Measurements from ENCODE around the gene TMEM144. TPM values are rescaled to one million over a fixed set of nuclear protein-coding genes. Genes with fewer than 3 reads are reported as not detected.

TMEM144 gene
- total RNA-seq, 1 experiment from 2014 or later = 5.4 TPM

GRCh38 chr4:158253350-158253980 lies 43.2 kb downstream of the TMEM144 start:
- intact Hi-C loops (cut with micrococcal nuclease) = loop anchor here (1.0 to 5.0 kb wide), 2 partner anchors 261 to 569 kb away; no protein-coding TSS in a partner anchor
- peak; percentile 72 for DNase-seq
- Histone ChIP-seq H3K27me3 (ENCODE audit: low read length) (no peaks in the 10 kb centered on the region), H3K9me3 (ENCODE audit: low read length) (no peaks in the 10 kb centered on the region), H3K79me2 (ENCODE audit: low read length) (no peaks in the 10 kb centered on the region), H3K4me3 (ENCODE audit: low read length) (no peak overlapping the region), H3K36me3 (ENCODE audit: low read depth, low read length) (no peaks in the 10 kb centered on the region; the same call in 1 of the 2 replicates), H3F3A (ENCODE audit: low read length, unreplicated experiment) (no peaks in the 10 kb centered on the region), H3K4me2 (ENCODE audit: low read length) (no peak overlapping the region), H4K20me1 (ENCODE audit: low read length) (no peaks in the 10 kb centered on the region), H3K9ac (ENCODE audit: low read length) (no peak overlapping the region), H2AFZ (ENCODE audit: low read length) (no peak overlapping the region), H3K4me1 (ENCODE audit: insufficient read depth, low read length) (no peaks in the 10 kb centered on the region), H3K27ac (ENCODE audit: low read length) (no peak overlapping the region), H3K9me2 (replicated peaks; ENCODE audit: low read length) (no peaks in the 10 kb centered on the region)
- CTCF ChIA-PET = no interaction called here
- BruUV-seq (replicated peaks) = no TSS peak
- peak; percentile 74 for ATAC-seq
- TF ChIP-seq CTCF (conservative IDR thresholded peaks at IDR 0.05; ENCODE audit: low read depth, low read length) = peak; percentile 78
- no peak for TF ChIP-seq EZH2 (IDR thresholded peaks at IDR 0.05; ENCODE audit: low read length, unreplicated experiment)
- POLR2A ChIA-PET (ENCODE audit: unreplicated experiment) = no interaction called here

GRCh38 chr4:158254292-158254691 lies 44.0 kb downstream of the TMEM144 start:
- Histone ChIP-seq H3F3A (ENCODE audit: low read length, unreplicated experiment) (no peaks in the 10 kb centered on the region), H3K9me3 (ENCODE audit: low read length) (no peaks in the 10 kb centered on the region), H2AFZ (ENCODE audit: low read length) (no peak overlapping the region), H3K4me3 (ENCODE audit: low read length) (no peak overlapping the region), H3K27me3 (ENCODE audit: low read length) (no peaks in the 10 kb centered on the region), H3K27ac (ENCODE audit: low read length) (no peak overlapping the region), H3K4me2 (ENCODE audit: low read length) (no peak overlapping the region), H3K79me2 (ENCODE audit: low read length) (no peaks in the 10 kb centered on the region), H3K9ac (ENCODE audit: low read length) (no peak overlapping the region), H3K9me2 (replicated peaks; ENCODE audit: low read length) (no peaks in the 10 kb centered on the region), H3K36me3 (ENCODE audit: low read depth, low read length) (no peaks in the 10 kb centered on the region; the same call in 1 of the 2 replicates), H4K20me1 (ENCODE audit: low read length) (no peaks in the 10 kb centered on the region), H3K4me1 (ENCODE audit: insufficient read depth, low read length) (no peaks in the 10 kb centered on the region)
- no TSS peak for BruUV-seq (replicated peaks)
- intact Hi-C loops (cut with micrococcal nuclease) = loop anchor here (5.0 kb wide), 1 partner anchor 568 kb away; no protein-coding TSS in a partner anchor
- no peak for TF ChIP-seq CTCF (conservative IDR thresholded peaks at IDR 0.05; ENCODE audit: low read depth, low read length)
- no peak for TF ChIP-seq EZH2phosphoT487 (IDR thresholded peaks at IDR 0.05; ENCODE audit: borderline replicate concordance, low read length)
- no peak for TF ChIP-seq EZH2 (IDR thresholded peaks at IDR 0.05; ENCODE audit: low read length, unreplicated experiment)
- ATAC-seq (no peak), DNase-seq (no peak)
- ChIA-PET POLR2A (ENCODE audit: unreplicated experiment) (no interaction called here), CTCF (interaction anchor here (0.8 kb wide), 1 partner anchor 260 kb away, joined by 5 read pairs; no protein-coding TSS in a partner anchor)

- no peaks in the 10 kb centered on the region for H3K79me2 ChIP-seq (ENCODE audit: low read length)
- H3F3A ChIP-seq (ENCODE audit: low read length, unreplicated experiment) = no peaks in the 10 kb centered on the region
- no TSS peak for BruUV-seq (replicated peaks)
- H3K27me3 ChIP-seq (ENCODE audit: low read length) = no peaks in the 10 kb centered on the region
- peak; percentile 71 for TF ChIP-seq CTCF (conservative IDR thresholded peaks at IDR 0.05; ENCODE audit: low read depth, low read length)
- TF ChIP-seq EZH2 (IDR thresholded peaks at IDR 0.05; ENCODE audit: low read length, unreplicated experiment) = no peak
- no peak overlapping the region for H3K27ac ChIP-seq (ENCODE audit: low read length)
- no peak overlapping the region for H3K4me2 ChIP-seq (ENCODE audit: low read length)
- ATAC-seq (no peak), DNase-seq (peak; percentile 64)
- H3K4me1 ChIP-seq (ENCODE audit: insufficient read depth, low read length) = no peaks in the 10 kb centered on the region
- H3K4me3 ChIP-seq (ENCODE audit: low read length) = no peak overlapping the region
- no peaks in the 10 kb centered on the region for H4K20me1 ChIP-seq (ENCODE audit: low read length)
- intact Hi-C loops (cut with micrococcal nuclease) = loop anchor here (1.0 kb wide), 1 partner anchor 63 kb away; no protein-coding TSS in a partner anchor
- no peak overlapping the region for H2AFZ ChIP-seq (ENCODE audit: low read length)
- H3K9me2 ChIP-seq (replicated peaks; ENCODE audit: low read length) = no peaks in the 10 kb centered on the region
- H3K9ac ChIP-seq (ENCODE audit: low read length) = no peak overlapping the region
- H3K36me3 ChIP-seq (ENCODE audit: low read depth, low read length) = no peaks in the 10 kb centered on the region; the same call in 1 of the 2 replicates
- POLR2A ChIA-PET (ENCODE audit: unreplicated experiment) = no interaction called here
- CTCF ChIA-PET = no interaction called here
- no peaks in the 10 kb centered on the region for H3K9me3 ChIP-seq (ENCODE audit: low read length)
These were observed 45.5 kb downstream of the TMEM144 start for GRCh38 chr4:158255727-158256324.

Measured in PC-3 (cell line).